ENCODE results near the gene IBA57. TPM values are rescaled to one million over a fixed set of nuclear protein-coding genes. Genes with fewer than 3 reads are reported as not detected.

Gene IBA57
- total and polyA plus RNA-seq, 4 donors: 0.95 to 11.1 (median 4.8) TPM

- Histone ChIP-seq H3K27ac (ENCODE audit: low read depth in 1 of 2, low read length in 2 of 2) (no peak overlapping the region), H3K9me3 (ENCODE audit: control insufficient read depth, low read length) (no peaks in the 10 kb centered on the region), H3K4me1 (ENCODE audit: control insufficient read depth in 1 of 2, insufficient read depth in 2 of 2, low read length in 2 of 2) (no peaks in the 10 kb centered on the region), H3K36me3 (ENCODE audit: control insufficient read depth in 1 of 2, insufficient read depth in 2 of 2, low read length in 1 of 2) (no peaks in the 10 kb centered on the region), H3K4me3 (ENCODE audit: low read length in 2 of 2) (no peak overlapping the region), H3K27me3 (ENCODE audit: control insufficient read depth in 1 of 2, insufficient read depth in 2 of 2, low read length in 1 of 2) (no peaks in the 10 kb centered on the region)
- 92 to 96% methylated on average over 19 of the region's 19 CpGs for WGBS, 2 donors
- ATAC-seq (ENCODE audit: low FRiP score): no peak
- intact Hi-C loops (cut with DNase I): no loop called here
- peak; percentile 45 to 72 for DNase-seq
These were observed 13.3 kb upstream of the IBA57 start for GRCh38 chr1:228152097-228152917.

DNA sequence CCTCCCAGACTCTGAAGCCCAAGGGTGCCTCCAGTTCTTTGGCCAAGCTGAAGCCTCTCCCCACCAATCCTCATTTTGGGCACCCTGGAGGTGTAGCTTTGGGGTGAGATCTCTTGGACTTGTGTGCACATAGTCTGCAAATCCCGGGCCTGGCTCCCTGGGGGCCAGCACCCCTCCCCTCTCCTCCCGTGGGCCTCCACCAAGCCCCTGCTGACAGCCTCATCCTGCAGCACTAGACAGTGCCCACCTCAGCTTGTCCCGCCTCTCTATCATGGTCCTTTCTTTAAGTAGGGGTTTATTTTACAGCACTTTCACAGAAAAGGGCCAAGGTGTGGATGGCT lies 12.7 kb upstream of the IBA57 start:
- H3K9me3 ChIP-seq (ENCODE audit: control insufficient read depth, low read length): no peaks in the 10 kb centered on the region
- H3K4me1 ChIP-seq (ENCODE audit: control insufficient read depth in 1 of 2, insufficient read depth in 2 of 2, low read length in 2 of 2): no peaks in the 10 kb centered on the region
- H3K36me3 ChIP-seq (ENCODE audit: control insufficient read depth in 1 of 2, insufficient read depth in 2 of 2, low read length in 1 of 2): no peaks in the 10 kb centered on the region
- no peaks in the 10 kb centered on the region for H3K27me3 ChIP-seq (ENCODE audit: control insufficient read depth in 1 of 2, insufficient read depth in 2 of 2, low read length in 1 of 2)
- DNase-seq (peak; percentile 35 to 47), ATAC-seq (ENCODE audit: low FRiP score) (no peak)
- WGBS, 2 donors: 83 to 87% methylated on average over 3 of the region's 3 CpGs
- H3K4me3 ChIP-seq (ENCODE audit: low read length in 2 of 2): no peak overlapping the region
- no peak overlapping the region for H3K27ac ChIP-seq (ENCODE audit: low read depth in 1 of 2, low read length in 2 of 2)
- intact Hi-C loops (cut with DNase I): no loop called here

- Histone ChIP-seq H3K36me3 (ENCODE audit: control insufficient read depth in 1 of 2, insufficient read depth in 2 of 2, low read length in 1 of 2) (no peaks in the 10 kb centered on the region), H3K4me3 (ENCODE audit: low read length in 2 of 2) (no peak overlapping the region), H3K27ac (ENCODE audit: low read depth in 1 of 2, low read length in 2 of 2) (no peak overlapping the region), H3K27me3 (ENCODE audit: control insufficient read depth in 1 of 2, insufficient read depth in 2 of 2, low read length in 1 of 2) (no peaks in the 10 kb centered on the region), H3K4me1 (ENCODE audit: control insufficient read depth in 1 of 2, insufficient read depth in 2 of 2, low read length in 2 of 2) (no peaks in the 10 kb centered on the region), H3K9me3 (ENCODE audit: control insufficient read depth, low read length) (no peaks in the 10 kb centered on the region)
- WGBS, 2 donors: 91 to 93% methylated on average over 11 of the region's 11 CpGs
- intact Hi-C loops (cut with DNase I): no loop called here
- DNase-seq (peak; percentile 37 to 60), ATAC-seq (ENCODE audit: low FRiP score) (no peak)
These were observed 11.5 kb upstream of the IBA57 start for GRCh38 chr1:228154021-228154669.

- Histone ChIP-seq H3K27me3 (ENCODE audit: control insufficient read depth in 1 of 2, insufficient read depth in 2 of 2, low read length in 1 of 2) (no peaks in the 10 kb centered on the region), H3K4me1 (ENCODE audit: control insufficient read depth in 1 of 2, insufficient read depth in 2 of 2, low read length in 2 of 2) (no peaks in the 10 kb centered on the region), H3K27ac (ENCODE audit: low read depth in 1 of 2, low read length in 2 of 2) (no peak overlapping the region), H3K36me3 (ENCODE audit: control insufficient read depth in 1 of 2, insufficient read depth in 2 of 2, low read length in 1 of 2) (no peaks in the 10 kb centered on the region), H3K4me3 (ENCODE audit: low read length in 2 of 2) (no peak overlapping the region), H3K9me3 (ENCODE audit: control insufficient read depth, low read length) (no peaks in the 10 kb centered on the region)
- peak; percentile 43 to 55 for DNase-seq
- no peak for ATAC-seq (ENCODE audit: low FRiP score)
- intact Hi-C loops (cut with DNase I): no loop called here
- WGBS, 2 donors: 86 to 88% methylated on average over 19 to 20 of the region's 20 CpGs
These were observed 10.7 kb upstream of the IBA57 start for GRCh38 chr1:228154670-228155571.

DNA sequence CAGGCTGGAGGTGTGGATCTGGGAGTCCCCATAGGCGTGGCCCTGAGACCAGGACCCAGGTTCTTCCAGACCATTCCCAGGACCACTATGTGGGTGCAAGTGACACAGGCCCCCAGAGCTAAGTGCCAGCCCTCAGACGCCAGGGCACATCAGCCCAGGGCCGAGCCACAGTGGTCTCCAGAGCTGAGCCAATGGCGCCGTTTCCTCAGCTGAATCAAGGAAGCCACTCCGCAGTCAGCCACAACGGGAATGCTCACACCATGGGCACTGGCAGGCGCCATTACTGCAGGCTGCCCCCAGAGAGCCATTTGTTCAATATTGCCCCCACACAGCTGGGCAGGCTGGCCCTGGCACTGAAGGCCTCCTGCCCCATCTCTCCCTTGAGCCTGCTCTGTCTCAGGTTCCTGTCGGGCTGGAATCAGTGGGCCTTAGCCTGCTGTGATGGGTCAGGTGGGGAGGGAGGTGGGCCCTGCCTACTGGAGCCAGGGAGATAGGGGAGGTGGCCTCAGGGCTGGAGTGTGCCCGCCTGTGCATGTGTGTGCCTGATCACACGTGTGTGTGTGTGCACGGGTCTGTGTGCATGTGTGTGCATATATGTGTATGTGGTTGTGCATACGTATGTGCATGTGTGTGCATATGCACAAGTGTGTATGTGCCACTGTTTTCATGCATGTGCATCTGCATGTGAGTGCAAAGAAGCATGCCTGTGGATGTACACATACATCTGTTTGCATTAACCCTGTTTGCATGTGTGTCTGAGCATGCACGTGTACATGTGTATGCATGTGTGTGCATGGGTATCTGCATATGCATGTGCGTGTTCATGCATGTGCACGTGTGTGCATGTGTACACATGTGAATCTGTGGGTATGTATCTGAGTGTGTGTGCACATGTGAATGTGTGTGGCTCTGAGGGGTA lies 9.7 kb upstream of the IBA57 start:
- intact Hi-C loops (cut with DNase I): no loop called here

GRCh38 chr1:228156515-228156881 lies 9.1 kb upstream of the IBA57 start:
- Histone ChIP-seq H3K27ac (ENCODE audit: low read depth in 1 of 2, low read length in 2 of 2) (no peak overlapping the region), H3K4me1 (ENCODE audit: control insufficient read depth in 1 of 2, insufficient read depth in 2 of 2, low read length in 2 of 2) (no peaks in the 10 kb centered on the region), H3K9me3 (ENCODE audit: control insufficient read depth, low read length) (no peaks in the 10 kb centered on the region), H3K27me3 (ENCODE audit: control insufficient read depth in 1 of 2, insufficient read depth in 2 of 2, low read length in 1 of 2) (no peaks in the 10 kb centered on the region), H3K4me3 (ENCODE audit: low read length in 2 of 2) (no peak overlapping the region), H3K36me3 (ENCODE audit: control insufficient read depth in 1 of 2, insufficient read depth in 2 of 2, low read length in 1 of 2) (no peaks in the 10 kb centered on the region)
- intact Hi-C loops (cut with DNase I): no loop called here
- peak; percentile 43 to 70 for DNase-seq
- no peak for ATAC-seq (ENCODE audit: low FRiP score)
- 83% methylated on average over 8 to 9 of the region's 9 CpGs for WGBS, 2 donors

More for the DNA sequence above, 9.7 kb upstream of the IBA57 start:
- Histone ChIP-seq H3K4me3 (ENCODE audit: low read length in 2 of 2) (no peak overlapping the region), H3K36me3 (ENCODE audit: control insufficient read depth in 1 of 2, insufficient read depth in 2 of 2, low read length in 1 of 2) (no peaks in the 10 kb centered on the region), H3K9me3 (ENCODE audit: control insufficient read depth, low read length) (no peaks in the 10 kb centered on the region), H3K27me3 (ENCODE audit: control insufficient read depth in 1 of 2, insufficient read depth in 2 of 2, low read length in 1 of 2) (no peaks in the 10 kb centered on the region), H3K27ac (ENCODE audit: low read depth in 1 of 2, low read length in 2 of 2) (no peak overlapping the region), H3K4me1 (ENCODE audit: control insufficient read depth in 1 of 2, insufficient read depth in 2 of 2, low read length in 2 of 2) (no peaks in the 10 kb centered on the region)
- DNase-seq (peak; percentile 35 to 67), ATAC-seq (ENCODE audit: low FRiP score) (no peak)
- 88% methylated on average over 16 of the region's 16 CpGs for WGBS, 2 donors

DNA sequence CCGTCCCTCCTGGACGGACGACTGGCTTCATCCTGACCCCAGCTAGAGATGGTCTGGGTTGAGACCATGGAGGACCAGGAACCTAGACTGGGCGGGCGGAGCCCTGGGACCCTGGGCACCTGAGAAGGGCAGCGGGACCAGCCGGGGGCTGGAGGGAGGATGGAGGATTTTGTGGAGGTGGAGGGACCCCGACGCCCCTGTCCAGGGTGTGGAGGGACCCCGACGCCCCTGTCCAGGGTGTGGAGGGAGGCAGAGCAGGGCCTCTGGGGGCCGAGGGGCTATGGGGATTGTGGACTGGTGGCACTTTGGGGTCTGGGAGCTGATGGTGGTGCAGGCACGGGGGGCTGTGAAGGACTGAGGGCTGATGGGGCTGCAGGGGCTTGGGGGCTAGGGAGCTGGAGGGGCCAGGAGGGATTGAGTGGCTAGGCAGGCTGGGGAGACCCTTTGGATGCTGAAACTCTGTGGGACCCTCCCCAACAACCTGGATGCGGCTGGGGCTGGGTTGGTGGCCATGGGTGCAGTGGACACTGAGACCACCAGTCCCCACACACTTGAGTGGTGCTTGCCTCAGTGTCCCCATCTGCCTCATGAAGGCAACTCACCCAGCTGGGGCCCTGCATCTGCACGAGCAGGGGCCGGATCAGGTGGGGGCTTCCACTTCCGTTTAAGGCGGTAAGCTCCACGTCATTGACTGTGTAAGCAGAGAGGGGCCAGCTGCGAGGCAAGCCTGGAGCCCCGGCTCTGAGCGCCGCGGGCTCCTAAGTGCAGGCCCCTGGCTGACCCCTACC lies 8.5 kb upstream of the IBA57 start:
- ATAC-seq (ENCODE audit: low FRiP score) (no peak), DNase-seq (peak; percentile 36 to 71)
- Histone ChIP-seq H3K4me1 (ENCODE audit: control insufficient read depth in 1 of 2, insufficient read depth in 2 of 2, low read length in 2 of 2) (no peaks in the 10 kb centered on the region), H3K9me3 (ENCODE audit: control insufficient read depth, low read length) (no peaks in the 10 kb centered on the region), H3K36me3 (ENCODE audit: control insufficient read depth in 1 of 2, insufficient read depth in 2 of 2, low read length in 1 of 2) (no peaks in the 10 kb centered on the region), H3K27me3 (ENCODE audit: control insufficient read depth in 1 of 2, insufficient read depth in 2 of 2, low read length in 1 of 2) (no peaks in the 10 kb centered on the region), H3K4me3 (ENCODE audit: low read length in 2 of 2) (no peak overlapping the region), H3K27ac (ENCODE audit: low read depth in 1 of 2, low read length in 2 of 2) (no peak overlapping the region)
- WGBS, 2 donors: 83 to 86% methylated on average over 24 of the region's 24 CpGs
- intact Hi-C loops (cut with DNase I): no loop called here
